NCI-H526 treated with DMSO at 0.1 percent for 48 hours (cell line): ENCODE results near the gene ARHGAP42.
A peak's percentile ranks its signal among the peaks of the same experiment; 100 is the strongest.
"Not testable (repeated sequence)": the region's sequence is repeated elsewhere in the genome, so short reads cannot be mapped to it uniquely, and the experiment has no call there.

Experiments used
- DNase-seq: peaks from one replicate; lab custom pipeline; 2025; lab: John Stamatoyannopoulos, UW

ARHGAP42 gene

DNA sequence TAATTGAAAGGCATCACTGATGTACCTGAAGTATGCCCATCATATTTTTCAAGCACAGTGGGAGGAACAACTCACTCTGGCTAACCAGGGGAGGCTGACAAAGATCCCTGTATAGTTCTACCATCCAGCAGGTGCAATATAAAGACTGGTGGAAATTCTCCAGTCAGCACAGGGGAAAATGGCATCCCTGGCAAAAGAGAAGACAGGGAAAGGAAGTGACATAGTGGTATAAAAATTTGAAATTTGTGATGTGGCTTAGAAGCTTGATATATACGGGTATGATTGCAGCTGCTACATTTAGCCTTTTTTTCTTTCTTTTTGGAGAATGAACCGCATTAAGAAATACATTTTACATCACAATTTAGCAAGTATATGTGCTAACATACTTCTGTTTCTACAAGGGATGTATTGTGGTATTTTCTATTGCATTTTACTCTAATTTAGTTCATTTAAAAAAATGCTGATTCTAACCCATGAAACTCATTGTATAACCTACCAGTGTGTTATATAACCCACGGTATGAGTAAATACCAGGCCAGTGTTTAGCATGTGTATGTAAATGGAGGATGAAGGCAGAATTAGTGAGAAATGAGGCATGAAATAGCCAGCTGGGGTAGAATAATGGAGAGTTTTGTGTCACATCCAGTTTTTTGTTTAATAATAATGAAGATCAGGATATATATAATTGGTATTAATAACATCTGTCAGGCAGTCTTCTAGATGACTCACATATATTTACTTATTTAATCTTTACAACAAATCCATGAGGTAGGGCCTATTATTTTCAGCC lies 186.1 kb downstream of the ARHGAP42 start:
- peak; percentile 94 for DNase-seq

DNA sequence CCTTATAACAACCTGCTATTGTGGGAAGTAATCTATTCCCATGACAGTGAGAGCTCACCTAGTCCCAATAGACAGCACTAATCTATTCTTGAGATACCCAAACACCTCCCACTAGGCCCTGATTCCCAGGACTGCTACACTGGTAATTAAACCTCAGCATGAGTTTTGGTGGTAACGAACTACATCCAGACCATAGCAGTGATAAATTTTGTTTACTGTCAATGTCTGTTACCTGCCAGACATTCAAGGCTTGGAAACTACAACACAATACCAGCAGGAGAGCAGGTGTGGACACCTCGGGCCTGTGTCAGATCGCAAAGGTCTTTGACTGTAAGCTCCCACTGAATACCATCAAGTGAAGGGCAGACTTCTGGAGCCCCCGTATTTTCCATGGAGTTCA lies 187.1 kb downstream of the ARHGAP42 start:
- DNase-seq: no peak

DNA sequence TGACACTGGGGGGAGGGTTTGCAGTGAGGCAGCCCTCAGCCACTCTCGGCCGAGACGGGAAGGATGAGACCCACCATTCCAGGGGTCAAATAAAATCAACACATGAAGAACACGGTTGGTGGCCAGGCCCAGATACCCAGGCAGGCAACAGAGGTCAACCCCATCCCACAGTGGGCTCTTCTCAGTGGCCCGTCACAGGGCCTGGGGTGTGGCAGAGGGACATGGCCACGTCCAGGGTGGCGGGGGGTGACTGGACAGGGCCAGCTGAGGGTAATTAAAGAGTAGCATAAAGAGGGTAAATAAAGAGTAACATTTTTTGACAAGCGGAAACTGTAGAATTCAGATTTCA lies 188.4 kb downstream of the ARHGAP42 start:
- no peak for DNase-seq

GRCh38 chr11:100876815-100877520 lies 189.9 kb downstream of the ARHGAP42 start:
- DNase-seq: no peak

DNA sequence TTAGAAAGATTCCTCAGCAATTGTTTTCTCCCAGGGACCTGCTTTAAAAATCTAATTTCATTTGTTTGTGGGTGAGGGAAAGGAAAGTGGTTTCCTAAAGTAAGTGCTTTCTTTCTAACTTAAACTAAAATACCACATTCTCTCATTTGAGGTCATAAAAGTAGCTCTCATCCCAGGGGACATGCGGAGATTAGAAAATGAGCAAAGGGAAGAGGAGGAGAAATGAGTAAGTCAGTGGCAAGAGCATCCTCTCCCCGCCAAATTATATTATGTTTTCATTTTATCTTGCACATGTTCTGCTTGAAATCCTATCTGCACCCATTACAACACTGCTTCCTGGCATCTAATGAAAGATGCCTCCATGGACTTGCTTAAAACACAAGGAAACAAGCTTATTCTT lies 191.4 kb downstream of the ARHGAP42 start:
- DNase-seq: no peak

DNA sequence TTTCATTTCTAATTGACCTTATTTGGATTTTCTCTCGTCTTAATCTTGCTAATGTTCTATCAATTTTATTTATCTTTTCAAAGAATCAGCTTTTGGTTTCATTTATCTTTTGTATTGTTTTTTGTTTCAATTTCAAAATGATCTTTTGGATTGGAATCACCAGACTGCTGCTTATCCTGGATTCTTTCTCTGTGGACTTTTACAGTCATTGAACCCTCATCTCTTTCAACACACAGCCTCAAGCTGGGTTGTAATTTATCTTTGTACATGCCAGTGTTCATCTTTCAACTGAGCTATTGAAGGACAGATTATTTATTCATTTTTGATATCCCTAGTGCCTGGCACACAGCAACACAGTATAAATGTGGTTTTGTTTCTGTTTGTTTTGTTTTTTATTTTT lies 195.9 kb downstream of the ARHGAP42 start:
- no peak for DNase-seq

- DNase-seq: no peak
Observed at GRCh38 chr11:100883830-100884229, 196.7 kb downstream of the ARHGAP42 start.

DNA sequence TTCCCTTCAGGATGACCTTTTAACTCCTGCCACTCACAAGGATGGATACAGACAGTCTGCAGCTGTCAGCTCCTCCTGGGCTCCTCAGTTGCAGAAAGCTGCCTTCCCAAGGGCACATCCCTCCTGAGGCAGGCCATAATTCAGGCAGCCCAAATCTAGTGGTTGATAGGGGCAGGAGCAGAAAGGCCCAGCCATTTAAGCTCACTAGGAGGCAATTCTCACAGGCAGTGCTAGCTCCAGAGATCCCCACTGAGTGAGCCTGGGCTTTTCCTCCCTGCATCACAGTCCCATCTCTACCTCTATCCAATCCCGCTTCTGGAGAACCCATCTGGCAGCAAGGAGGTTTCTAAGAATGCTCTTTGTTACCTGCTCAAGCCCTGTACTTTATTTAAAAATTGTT lies 200.6 kb downstream of the ARHGAP42 start:
- no peak for DNase-seq

GRCh38 chr11:100888836-100889235 lies 201.7 kb downstream of the ARHGAP42 start:
- DNase-seq: no peak

GRCh38 chr11:100889758-100890157 lies 202.7 kb downstream of the ARHGAP42 start:
- DNase-seq: no peak

- no peak for DNase-seq
Observed at GRCh38 chr11:100890789-100891188, 203.7 kb downstream of the ARHGAP42 start.

- DNase-seq: no peak
Observed at GRCh38 chr11:100892886-100893285, 205.8 kb downstream of the ARHGAP42 start.

- DNase-seq: no peak
Observed at GRCh38 chr11:100895449-100895848, 208.4 kb downstream of the ARHGAP42 start.

DNA sequence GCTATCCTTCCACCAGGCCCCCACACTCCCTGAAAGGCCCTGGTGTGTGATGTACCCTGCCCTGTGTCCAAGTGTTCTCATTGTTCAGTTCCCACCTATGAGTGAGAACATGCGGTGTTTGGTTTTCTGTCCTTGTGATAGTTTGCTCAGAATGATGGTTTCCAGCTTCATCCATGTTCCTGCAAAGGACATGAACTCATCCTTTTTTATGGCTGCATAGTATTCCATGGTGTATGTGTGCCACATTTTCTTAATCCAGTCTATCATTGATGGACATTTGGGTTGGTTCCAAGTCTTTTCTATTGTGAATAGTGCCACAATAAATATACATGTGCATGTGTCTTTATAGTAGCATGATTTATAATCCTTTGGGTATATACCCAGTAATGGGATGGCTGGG lies 208.9 kb downstream of the ARHGAP42 start:
- not testable (repeated sequence) for DNase-seq

GRCh38 chr11:100901471-100901870 lies 214.4 kb downstream of the ARHGAP42 start:
- DNase-seq: not testable (repeated sequence)

DNA sequence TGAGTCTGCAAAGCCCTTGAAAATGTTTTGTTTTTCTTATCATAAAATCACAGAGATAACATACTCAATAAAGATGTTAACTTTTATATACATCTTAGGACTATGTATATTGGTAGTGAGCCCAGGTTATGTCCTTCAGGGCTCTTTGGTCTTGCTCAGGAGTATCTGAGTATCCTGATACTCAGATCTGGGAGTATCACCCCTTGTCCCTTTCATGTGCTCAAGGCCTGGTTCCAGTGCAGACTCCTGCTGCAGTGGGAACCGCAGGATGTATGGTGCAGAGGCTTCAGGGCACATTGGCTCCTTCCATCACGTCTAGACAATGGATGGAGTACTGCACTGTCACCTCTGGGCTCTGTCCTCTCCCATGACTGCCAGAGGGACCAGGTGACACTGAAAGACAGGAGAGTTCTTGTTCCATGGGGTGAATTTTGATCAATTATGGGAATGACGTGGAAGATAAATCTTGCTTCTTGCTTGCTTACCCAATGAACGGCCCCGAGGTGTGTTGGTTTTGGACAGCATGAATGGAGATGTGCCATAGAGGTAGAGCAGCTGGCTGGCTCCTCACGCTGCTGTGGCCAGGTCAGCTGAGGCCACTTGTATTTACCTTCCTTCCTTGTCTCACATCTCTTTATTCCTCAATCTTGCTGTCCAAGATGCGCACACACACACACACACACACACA lies 215.5 kb downstream of the ARHGAP42 start:
- no peak for DNase-seq

DNA sequence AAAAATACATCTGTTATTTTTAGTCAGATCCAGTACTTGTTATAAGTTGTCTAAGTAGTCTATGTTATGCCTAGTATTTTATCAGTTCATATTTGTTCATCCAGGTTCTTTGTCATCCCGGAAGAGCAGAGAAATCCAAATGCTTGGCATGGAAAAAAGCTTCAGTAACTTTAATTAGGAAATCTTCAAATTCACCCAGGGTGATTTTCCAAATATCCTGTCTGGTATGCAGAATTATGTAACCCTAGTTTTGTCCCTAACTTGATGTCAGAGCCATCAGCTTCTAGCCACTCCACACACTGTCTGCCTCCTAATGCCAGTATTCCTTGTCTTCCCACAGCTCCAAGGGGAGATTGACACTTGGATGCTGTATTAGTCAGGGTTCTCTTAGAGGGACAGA lies 216.2 kb downstream of the ARHGAP42 start:
- no peak for DNase-seq

DNA sequence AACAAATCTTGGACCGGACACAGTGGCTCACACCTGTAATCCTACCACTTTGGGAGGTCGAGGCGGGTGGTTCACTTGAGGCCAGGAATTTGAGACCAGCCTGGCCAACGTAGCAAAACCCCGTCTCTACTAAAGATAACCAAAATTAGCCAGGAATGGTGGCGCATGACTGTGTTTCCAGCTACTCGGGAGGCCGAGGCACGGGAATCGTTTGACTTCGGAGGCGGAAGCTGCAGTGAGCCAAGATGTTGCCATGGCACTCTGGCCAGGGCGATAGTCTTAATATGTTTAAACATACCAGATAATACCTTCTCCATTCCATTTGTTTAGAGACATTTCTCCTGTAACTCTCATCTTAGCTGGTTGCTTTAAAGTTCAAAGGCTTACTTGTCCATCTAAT lies 218.6 kb downstream of the ARHGAP42 start:
- no peak for DNase-seq

DNA sequence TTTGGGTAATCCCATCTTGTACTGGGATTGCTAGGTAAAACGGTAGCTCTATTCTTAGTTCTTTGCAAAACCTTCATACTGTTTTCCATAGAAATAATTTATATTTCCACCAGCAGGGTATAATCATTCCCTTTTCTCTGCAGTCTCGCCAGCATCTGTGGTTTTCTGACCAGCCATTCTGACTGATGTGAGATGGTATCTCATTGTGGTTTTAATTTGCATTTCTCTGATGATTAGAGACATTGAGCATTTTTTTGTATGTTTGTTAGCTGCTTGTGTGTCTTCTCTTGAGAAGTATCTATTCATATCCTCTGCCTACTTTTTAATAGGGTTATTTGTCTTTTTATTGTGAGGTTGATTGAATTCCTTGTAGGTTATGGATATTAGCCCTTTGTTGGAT lies 221.7 kb downstream of the ARHGAP42 start:
- peak; percentile 95 for DNase-seq

GRCh38 chr11:100910808-100911207 lies 223.7 kb downstream of the ARHGAP42 start:
- no peak for DNase-seq

- DNase-seq: no peak
Observed at GRCh38 chr11:100914415-100915110, 227.5 kb downstream of the ARHGAP42 start.
